ENCODE measurements around the gene C6orf132.

GRCh38 chr6:42059743-42060142 lies 82.7 kb downstream of the C6orf132 start:
- TF ChIP-seq, protein P1, sequence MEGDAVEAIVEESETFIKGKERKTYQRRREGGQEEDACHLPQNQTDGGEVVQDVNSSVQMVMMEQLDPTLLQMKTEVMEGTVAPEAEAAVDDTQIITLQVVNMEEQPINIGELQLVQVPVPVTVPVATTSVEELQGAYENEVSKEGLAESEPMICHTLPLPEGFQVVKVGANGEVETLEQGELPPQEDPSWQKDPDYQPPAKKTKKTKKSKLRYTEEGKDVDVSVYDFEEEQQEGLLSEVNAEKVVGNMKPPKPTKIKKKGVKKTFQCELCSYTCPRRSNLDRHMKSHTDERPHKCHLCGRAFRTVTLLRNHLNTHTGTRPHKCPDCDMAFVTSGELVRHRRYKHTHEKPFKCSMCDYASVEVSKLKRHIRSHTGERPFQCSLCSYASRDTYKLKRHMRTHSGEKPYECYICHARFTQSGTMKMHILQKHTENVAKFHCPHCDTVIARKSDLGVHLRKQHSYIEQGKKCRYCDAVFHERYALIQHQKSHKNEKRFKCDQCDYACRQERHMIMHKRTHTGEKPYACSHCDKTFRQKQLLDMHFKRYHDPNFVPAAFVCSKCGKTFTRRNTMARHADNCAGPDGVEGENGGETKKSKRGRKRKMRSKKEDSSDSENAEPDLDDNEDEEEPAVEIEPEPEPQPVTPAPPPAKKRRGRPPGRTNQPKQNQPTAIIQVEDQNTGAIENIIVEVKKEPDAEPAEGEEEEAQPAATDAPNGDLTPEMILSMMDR (conservative IDR thresholded peaks at IDR 0.05) = no peak
- no peak for TF ChIP-seq EZH2 (IDR thresholded peaks at IDR 0.05; ENCODE audit: low read depth)

Data from PC-9 (cell line).